ENCODE measurements around the gene KRTAP19-8.

The KRTAP19-8 gene

GRCh38 chr21:31038376-31038775 is at the start of gene KRTAP19-8:
Gene KRTAP19-8 (minus strand): TSS chr21:31038476. CDS start chr21:31038443, 33 bp downstream.
- no peak for DNase-seq (ENCODE audit: low read depth)

- no peak for DNase-seq (ENCODE audit: low read depth)
Measured at GRCh38 chr21:31087639-31088473, 49.6 kb upstream of the KRTAP19-8 start.

- DNase-seq (ENCODE audit: low read depth), result no peak
Measured at GRCh38 chr21:31084689-31085088, 46.4 kb upstream of the KRTAP19-8 start.

GRCh38 chr21:31078796-31079195 is 40.5 kb upstream of the KRTAP19-8 start:
- no peak for DNase-seq (ENCODE audit: low read depth)

GRCh38 chr21:31078216-31078615 is 39.9 kb upstream of the KRTAP19-8 start:
- no peak for DNase-seq (ENCODE audit: low read depth)

GRCh38 chr21:31075848-31076247 is 37.6 kb upstream of the KRTAP19-8 start:
- DNase-seq (ENCODE audit: low read depth), result no peak

GRCh38 chr21:31072533-31072932 is 34.3 kb upstream of the KRTAP19-8 start:
- DNase-seq (ENCODE audit: low read depth), result no peak

GRCh38 chr21:31064803-31065202 is 26.5 kb upstream of the KRTAP19-8 start:
- DNase-seq (ENCODE audit: low read depth), result no peak

- no peak for DNase-seq (ENCODE audit: low read depth)
Measured at GRCh38 chr21:31052489-31053142, 14.3 kb upstream of the KRTAP19-8 start.

GRCh38 chr21:31050577-31051157 is 12.4 kb upstream of the KRTAP19-8 start:
- DNase-seq (ENCODE audit: low read depth), result no peak

- DNase-seq (ENCODE audit: low read depth), result no peak
Measured at GRCh38 chr21:31045841-31046240, 7.6 kb upstream of the KRTAP19-8 start.

GRCh38 chr21:31043471-31043870 is 5.2 kb upstream of the KRTAP19-8 start:
- no peak for DNase-seq (ENCODE audit: low read depth)

GRCh38 chr21:31042080-31042464 is 3.8 kb upstream of the KRTAP19-8 start:
- no peak for DNase-seq (ENCODE audit: low read depth)

- DNase-seq (ENCODE audit: low read depth), result no peak
Measured at GRCh38 chr21:31041295-31042079, 3.2 kb upstream of the KRTAP19-8 start.

- DNase-seq (ENCODE audit: low read depth), result no peak
Measured at GRCh38 chr21:31034378-31034777, 3.9 kb downstream of the KRTAP19-8 start.

GRCh38 chr21:31030367-31031106 is 7.7 kb downstream of the KRTAP19-8 start:
- no peak for DNase-seq (ENCODE audit: low read depth)

- DNase-seq (ENCODE audit: low read depth), result no peak
Measured at GRCh38 chr21:31023680-31024079, 14.6 kb downstream of the KRTAP19-8 start.

GRCh38 chr21:31022306-31022705 is 16.0 kb downstream of the KRTAP19-8 start:
- DNase-seq (ENCODE audit: low read depth), result no peak

GRCh38 chr21:31018232-31018631 is 20.0 kb downstream of the KRTAP19-8 start:
- no peak for DNase-seq (ENCODE audit: low read depth)

GRCh38 chr21:31014891-31015290 is 23.4 kb downstream of the KRTAP19-8 start:
- DNase-seq (ENCODE audit: low read depth), result no peak

All from ELR (cell line).